ENCODE measurements around the gene ZNF263.

Gene ZNF263

GRCh38 chr16:3321816-3322215, 38.5 kb downstream of the ZNF263 start:
- no peak for DNase-seq (ENCODE audit: low read depth in 2 of 2)

GRCh38 chr16:3327514-3327913, 44.2 kb downstream of the ZNF263 start:
- DNase-seq (ENCODE audit: low read depth in 2 of 2): no peak

GRCh38 chr16:3328104-3328503, 44.8 kb downstream of the ZNF263 start:
- DNase-seq (ENCODE audit: low read depth in 2 of 2): no peak

- DNase-seq (ENCODE audit: low read depth in 2 of 2): no peak
Observed at GRCh38 chr16:3328643-3329042, 45.4 kb downstream of the ZNF263 start.

Data from stimulated activated CD4-positive, alpha-beta T cell treated with anti-CD3 and anti-CD28 coated beads, Interleukin-1b, Interleukin-23, amount 100 ng/mL, for 1 hour (primary cell).